Esophagus squamous epithelium (tissue), 5 donors: Measurements from ENCODE around the gene PHOSPHO1. TPM values are rescaled to one million over a fixed set of nuclear protein-coding genes. Genes with fewer than 3 reads are reported as not detected.

Experiments used
- DNase-seq: peaks from one replicate; lab custom pipeline; 2025; lab: John Stamatoyannopoulos, UW
- H3K27ac ChIP-seq, 4 donors: fragments of 200-600 bp; sonication (generic); one replicate each; pipeline ENCODE4 v1.5.1; 2016 to 2019; ENCODE audit warnings: mild to moderate bottlenecking in 1 of 4
- H3K27me3 ChIP-seq, 4 donors: fragments of 200-600 bp; sonication (generic); 1 replicate in 3 of 4; 2 replicates in 1 of 4; pipeline versions ENCODE4 v1.5.1 to v1.6.0; 2017 to 2021; ENCODE audit warnings: antibody characterized with exemption in 1 of 4
- H3K36me3 ChIP-seq, 3 donors: fragments of 200-600 bp; sonication (generic); one replicate each; pipeline ENCODE4 v1.5.1; 2016 to 2019
- H3K4me1 ChIP-seq, 3 donors: fragments of 200-600 bp; sonication (generic); one replicate each; pipeline ENCODE4 v1.5.1; 2017 to 2019
- H3K4me3 ChIP-seq, 4 donors: fragments of 200-600 bp; sonication (generic); 1 replicate in 3 of 4; 2 replicates in 1 of 4; pipeline ENCODE4 v1.5.1; 2016 to 2019; ENCODE audit warnings: mild to moderate bottlenecking in 2 of 4, moderate library complexity in 1 of 4
- H3K9me3 ChIP-seq, 3 donors: fragments of 200-600 bp; sonication (generic); one replicate each; pipeline ENCODE4 v1.5.1; 2016 to 2019
- CTCF ChIP-seq, 6 experiments: fragments of 450-650 bp in 4 of 6; fragments of 200-600 bp in 2 of 6; sonication (generic) in 2 of 6; IDR thresholded peaks; one replicate each; pipeline ENCODE4 v1.5.1; 2016 to 2019; ENCODE audit warnings: antibody characterized with exemption in 6 of 6, mild to moderate bottlenecking in 4 of 6, moderate library complexity in 4 of 6
- POLR2A ChIP-seq, 4 donors: fragments of 450-650 bp; IDR thresholded peaks; one replicate each; pipeline ENCODE4 v1.6.1; 2017; ENCODE audit warnings: antibody characterized with exemption in 4 of 4, mild to moderate bottlenecking in 4 of 4, moderate library complexity in 3 of 4
- WGBS, 2 donors: methylation state at CpG; one replicate each; pipeline ENCODE4 v1.1.5; 2018; 5-methylcytosine and 5-hydroxymethylcytosine counted together
- intact Hi-C: fragments of 100-400 bp; cut with DNase I; formaldehyde crosslinking; loops from one replicate; pipeline ENCODE4 v1.15.0; 2022
- total RNA-seq, 4 donors: library from RNA; depleted of rRNA; stranded (reverse); fragments of >200 nt; gene quantifications; one replicate each; pipeline ENCODE4 v1.1.0, GENCODE V29; 2016
- donor health status: DM: yes; HTN: yes; CAD: no.

The PHOSPHO1 gene
- total RNA-seq, 4 donors from 2014 or later: 0.38 to 2.4 TPM; not detected in 2

- DNase-seq: no peak
- H3K36me3 ChIP-seq: no peaks in the 10 kb centered on the region
- 64 to 67% methylated on average over 1 of the region's 1 CpG for WGBS, 2 donors
- no peaks in the 10 kb centered on the region for H3K27me3 ChIP-seq
- TF ChIP-seq POLR2A (IDR thresholded peaks at IDR 0.05) (no peak), CTCF (IDR thresholded peaks at IDR 0.05) (no peak)
- intact Hi-C loops: no loop called here
- H3K27ac ChIP-seq: no peak overlapping the region
- H3K4me3 ChIP-seq: no peak overlapping the region
- no peaks in the 10 kb centered on the region for H3K9me3 ChIP-seq
- no peaks in the 10 kb centered on the region for H3K4me1 ChIP-seq
Measured at GRCh38 chr17:49239963-49240362, 9.4 kb upstream of the PHOSPHO1 start.

GRCh38 chr17:49235896-49236295, 5.3 kb upstream of the PHOSPHO1 start:
- TF ChIP-seq POLR2A (IDR thresholded peaks at IDR 0.05): no peak
- no peak for TF ChIP-seq CTCF (IDR thresholded peaks at IDR 0.05)
- peaks cover 0 to 8% (median 0%) of the 10 kb centered on the region in 3 donors for H3K4me1 ChIP-seq
- peaks cover 0 to 12% (median 0%) of the 10 kb centered on the region in 4 donors for H3K27me3 ChIP-seq
- DNase-seq: no peak
- WGBS, 2 donors: 75 to 100% methylated on average over 1 to 4 of the region's 4 CpGs
- no peak overlapping the region for H3K4me3 ChIP-seq
- no peaks in the 10 kb centered on the region for H3K9me3 ChIP-seq
- no peak overlapping the region for H3K27ac ChIP-seq
- intact Hi-C loops: no loop called here
- H3K36me3 ChIP-seq: no peaks in the 10 kb centered on the region

GRCh38 chr17:49234509-49235080, 4.0 kb upstream of the PHOSPHO1 start:
- H3K27me3 ChIP-seq: peaks cover 0 to 25% (median 3%) of the 10 kb centered on the region in 4 donors
- peaks cover 9 to 21% (median 11%) of the 10 kb centered on the region in 3 donors for H3K4me1 ChIP-seq
- intact Hi-C loops: no loop called here
- H3K36me3 ChIP-seq: no peaks in the 10 kb centered on the region
- no peaks in the 10 kb centered on the region for H3K9me3 ChIP-seq
- TF ChIP-seq POLR2A (IDR thresholded peaks at IDR 0.05) (no peak), CTCF (IDR thresholded peaks at IDR 0.05) (no peak)
- DNase-seq: no peak
- WGBS, 2 donors: 83 to 84% methylated on average over 5 of the region's 5 CpGs
- H3K4me3 ChIP-seq: no peak overlapping the region
- no peak overlapping the region for H3K27ac ChIP-seq

GRCh38 chr17:49231563-49231894, 942 bp upstream of the PHOSPHO1 start:
- TF ChIP-seq POLR2A (IDR thresholded peaks at IDR 0.05): no peak
- TF ChIP-seq CTCF (IDR thresholded peaks at IDR 0.05): no peak
- intact Hi-C loops: no loop called here
- peaks cover 0 to 56% (median 3%) of the 10 kb centered on the region in 4 donors for H3K27me3 ChIP-seq
- H3K4me1 ChIP-seq: peaks cover 9 to 28% (median 11%) of the 10 kb centered on the region in 3 donors
- no peaks in the 10 kb centered on the region for H3K36me3 ChIP-seq
- H3K4me3 ChIP-seq: peak overlapping the region in 1 of 4 donors; percentile 69
- H3K27ac ChIP-seq: no peak overlapping the region
- 76 to 78% methylated on average over 7 of the region's 7 CpGs for WGBS, 2 donors
- no peaks in the 10 kb centered on the region for H3K9me3 ChIP-seq
- no peak for DNase-seq

- intact Hi-C loops: no loop called here
- H3K27ac ChIP-seq: peak overlapping the region in 3 of 4 donors; percentile 20 to 39 (median 26)
- H3K36me3 ChIP-seq: no peaks in the 10 kb centered on the region
- peaks cover 9 to 31% (median 11%) of the 10 kb centered on the region in 3 donors for H3K4me1 ChIP-seq
- no peaks in the 10 kb centered on the region for H3K9me3 ChIP-seq
- WGBS, 2 donors: 15 to 47% methylated on average over 6 to 19 of the region's 36 CpGs
- peaks cover 0 to 71% (median 5%) of the 10 kb centered on the region in 4 donors for H3K27me3 ChIP-seq
- H3K4me3 ChIP-seq: peak overlapping the region; percentile 38 to 69 (median 50)
- DNase-seq: no peak
- no peak for TF ChIP-seq POLR2A (IDR thresholded peaks at IDR 0.05)
- TF ChIP-seq CTCF (IDR thresholded peaks at IDR 0.05): no peak
Measured at GRCh38 chr17:49229805-49230600, 584 bp downstream of the PHOSPHO1 start.
